ENCODE results near the gene GRHL1. TPM values are rescaled to one million over a fixed set of nuclear protein-coding genes. Genes with fewer than 3 reads are reported as not detected.

GRHL1 gene
- total and polyA plus RNA-seq, 10 donors, result 0.20 to 3.0 (median 1.2) TPM

DNA sequence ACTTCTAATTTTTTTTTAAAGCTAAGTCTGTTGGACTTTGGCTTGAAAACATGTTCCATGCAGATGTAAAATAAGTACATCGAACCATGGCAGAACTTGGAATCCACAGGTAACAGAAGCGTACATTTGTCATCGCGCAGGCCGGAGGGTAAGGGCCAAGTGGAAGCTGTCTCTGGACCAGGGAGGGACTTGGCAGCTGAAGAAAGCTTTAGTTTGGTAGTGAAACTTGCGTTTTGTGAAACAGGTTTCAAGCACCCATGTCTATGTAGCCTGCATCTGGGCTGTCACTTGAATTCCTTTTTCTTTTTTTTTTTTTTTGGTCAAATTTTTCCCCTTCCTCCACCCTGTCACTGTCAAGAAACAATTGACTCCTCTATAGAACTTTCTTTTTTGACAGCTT is 20.4 kb downstream of the GRHL1 start:
- H3K4me3 ChIP-seq, result no peak overlapping the region
- H3K27me3 ChIP-seq (replicated peaks in 1 of 7), result no peaks in the 10 kb centered on the region
- no peak for DNase-seq
- H3K4me1 ChIP-seq, result peaks cover 0 to 10% (median 4%) of the 10 kb centered on the region in 6 donors
- intact Hi-C loops (cut with DNase I; ENCODE audit: low total_unique reads), result no loop called here
- H3K36me3 ChIP-seq, result no peaks in the 10 kb centered on the region
- H3K27ac ChIP-seq, result no peak overlapping the region
- WGBS, 5 donors, result 93 to 98% (median 95%) methylated on average over 6 of the region's 6 CpGs
- TF ChIP-seq CTCF (IDR thresholded peaks at IDR 0.05 in 8 of 11, conservative IDR thresholded peaks at IDR 0.05 in 3 of 11), result no peak
- TF ChIP-seq POLR2A (IDR thresholded peaks at IDR 0.05), result no peak
- TF ChIP-seq POLR2AphosphoS5 (IDR thresholded peaks at IDR 0.05), result no peak
- no peaks in the 10 kb centered on the region for H3K9me3 ChIP-seq

DNA sequence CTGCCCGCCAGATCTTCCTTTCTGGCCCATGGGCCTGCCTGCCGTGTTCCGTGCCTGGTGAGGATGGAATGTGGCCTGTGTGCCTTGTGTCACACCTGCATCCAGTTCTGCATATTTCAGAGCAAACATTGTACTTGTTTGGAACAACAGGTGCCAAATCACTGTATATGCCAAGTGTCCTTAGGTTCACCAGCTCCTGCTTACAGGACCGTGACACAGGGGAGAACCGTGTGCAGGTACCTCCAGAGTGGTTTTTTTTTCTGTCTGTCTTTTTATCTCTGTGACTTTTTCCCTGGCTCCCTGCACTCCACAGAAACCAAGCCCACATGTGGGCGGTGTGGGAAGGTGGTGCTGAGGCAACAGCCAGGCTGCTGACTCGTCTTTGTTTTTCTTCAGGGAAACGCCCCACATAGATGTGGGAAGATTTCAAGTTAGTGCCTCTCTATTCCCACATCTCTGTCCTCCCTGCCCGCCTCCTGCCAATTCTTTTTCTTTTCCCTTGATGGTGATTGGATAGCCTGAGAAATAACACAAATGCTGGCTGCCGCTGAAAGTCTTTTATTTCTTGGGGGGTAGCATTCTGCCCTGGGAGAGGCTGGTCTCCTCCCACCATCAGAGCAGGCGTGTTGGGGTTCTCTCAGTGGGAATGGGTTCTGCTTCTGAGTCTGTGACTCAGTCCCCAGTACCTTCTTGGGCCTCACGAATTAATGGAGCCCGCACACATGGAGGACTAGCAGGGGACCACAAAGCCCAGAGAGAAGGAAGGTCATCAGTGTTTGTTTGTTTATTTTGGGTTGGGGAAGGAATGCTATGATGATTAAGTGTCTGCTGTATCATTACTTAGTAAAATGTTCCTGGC is 21.4 kb downstream of the GRHL1 start:
- no peak for DNase-seq
- no peak for TF ChIP-seq POLR2AphosphoS5 (IDR thresholded peaks at IDR 0.05)
- no peak for TF ChIP-seq CTCF (IDR thresholded peaks at IDR 0.05 in 8 of 11, conservative IDR thresholded peaks at IDR 0.05 in 3 of 11)
- no peak for TF ChIP-seq POLR2A (IDR thresholded peaks at IDR 0.05)
- H3K4me1 ChIP-seq, result peaks cover 0 to 2% (median 0%) of the 10 kb centered on the region in 6 donors
- no peak overlapping the region for H3K27ac ChIP-seq
- WGBS, 5 donors, result 86 to 94% (median 89%) methylated on average over 13 of the region's 13 CpGs
- intact Hi-C loops (cut with DNase I; ENCODE audit: low total_unique reads), result no loop called here
- H3K36me3 ChIP-seq, result no peaks in the 10 kb centered on the region
- H3K27me3 ChIP-seq (replicated peaks in 1 of 7), result no peaks in the 10 kb centered on the region
- no peaks in the 10 kb centered on the region for H3K9me3 ChIP-seq
- H3K4me3 ChIP-seq, result no peak overlapping the region

- no peaks in the 10 kb centered on the region for H3K4me1 ChIP-seq
- 83 to 93% (median 86%) methylated on average over 6 of the region's 6 CpGs for WGBS, 5 donors
- DNase-seq, result no peak
- no peaks in the 10 kb centered on the region for H3K9me3 ChIP-seq
- H3K27ac ChIP-seq, result no peak overlapping the region
- TF ChIP-seq CTCF (IDR thresholded peaks at IDR 0.05 in 8 of 11, conservative IDR thresholded peaks at IDR 0.05 in 3 of 11) (no peak), POLR2AphosphoS5 (IDR thresholded peaks at IDR 0.05) (no peak), POLR2A (IDR thresholded peaks at IDR 0.05) (no peak)
- no peaks in the 10 kb centered on the region for H3K27me3 ChIP-seq (replicated peaks in 1 of 7)
- intact Hi-C loops (cut with DNase I; ENCODE audit: low total_unique reads), result no loop called here
- H3K36me3 ChIP-seq, result no peaks in the 10 kb centered on the region
- no peak overlapping the region for H3K4me3 ChIP-seq
These were observed 22.2 kb downstream of the GRHL1 start for GRCh38 chr2:9973690-9974089.

DNA sequence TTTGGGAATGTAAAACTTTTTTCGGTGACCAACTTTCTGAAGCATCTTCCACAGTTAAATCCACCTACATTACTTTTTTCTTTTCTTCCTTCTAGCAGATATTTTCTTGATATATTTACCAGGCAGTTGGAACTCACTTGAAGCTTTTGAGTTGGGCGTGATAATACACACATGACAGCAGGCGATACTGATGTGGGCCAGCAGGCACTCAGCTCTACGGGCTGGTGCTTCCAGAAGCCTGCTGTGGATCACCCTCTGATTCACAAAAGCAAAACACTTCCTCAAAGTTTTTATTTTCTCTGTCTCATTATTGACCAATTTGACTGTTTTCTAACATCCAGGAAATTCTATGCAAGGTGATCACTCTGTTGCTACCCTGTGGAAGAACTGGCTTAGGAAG is 22.9 kb downstream of the GRHL1 start:
- DNase-seq, result no peak
- no peaks in the 10 kb centered on the region for H3K9me3 ChIP-seq
- TF ChIP-seq CTCF (IDR thresholded peaks at IDR 0.05 in 8 of 11, conservative IDR thresholded peaks at IDR 0.05 in 3 of 11) (no peak), POLR2AphosphoS5 (IDR thresholded peaks at IDR 0.05) (no peak), POLR2A (IDR thresholded peaks at IDR 0.05) (no peak)
- H3K27ac ChIP-seq, result no peak overlapping the region
- intact Hi-C loops (cut with DNase I; ENCODE audit: low total_unique reads), result no loop called here
- 92 to 95% (median 93%) methylated on average over 4 of the region's 4 CpGs for WGBS, 5 donors
- H3K4me3 ChIP-seq, result no peak overlapping the region
- no peaks in the 10 kb centered on the region for H3K36me3 ChIP-seq
- no peaks in the 10 kb centered on the region for H3K4me1 ChIP-seq
- no peaks in the 10 kb centered on the region for H3K27me3 ChIP-seq (replicated peaks in 1 of 7)
